Mucosa of descending colon (tissue), 3 donors: ENCODE data around the gene NME7. TPM values are rescaled to one million over a fixed set of nuclear protein-coding genes. Genes with fewer than 3 reads are reported as not detected.

ENCODE experiments used
- ATAC-seq: fragments of 200-7000 bp; cut with Tn5 transposase; one replicate; pipeline ENCODE4 v1.9.1; 2020; ENCODE audit warnings: mild to moderate bottlenecking, moderate library complexity
- DNase-seq, 3 donors: peaks; one replicate each; pipeline ENCODE4 v3.0.0-alpha.2; 2020
- H3K36me3 ChIP-seq: fragments of 200-600 bp; one replicate; pipeline ENCODE4 v1.8.0; 2021; ENCODE audit warnings: low read depth, mild to moderate bottlenecking
- H3K4me1 ChIP-seq: fragments of 200-600 bp; one replicate; pipeline ENCODE4 v1.8.0; 2021; ENCODE audit warnings: low read depth, mild to moderate bottlenecking
- H3K4me3 ChIP-seq: fragments of 200-600 bp; one replicate; pipeline ENCODE4 v1.8.0; 2021; ENCODE audit warnings: mild to moderate bottlenecking
- H3K9me3 ChIP-seq: fragments of 200-600 bp; one replicate; pipeline ENCODE4 v1.8.0; 2021; ENCODE audit warnings: mild to moderate bottlenecking
- CTCF ChIP-seq: fragments of 200-600 bp; IDR thresholded peaks from one replicate; pipeline ENCODE4 v1.8.0; 2022; ENCODE audit warnings: antibody characterized with exemption, mild to moderate bottlenecking
- intact Hi-C, 2 donors: fragments of 100-400 bp; cut with DNase I in 1 of 2; cut with micrococcal nuclease in 1 of 2; formaldehyde crosslinking; loops; one replicate each; pipeline versions ENCODE4 v1.11.0 to v1.11.1; 2022; cut with DNase I, micrococcal nuclease
- total RNA-seq, 3 donors: library from RNA; stranded (reverse); fragmentation: NEBNext Ultra II Directional in 2 of 3; extraction: Animal tissue kit (Norgen Biotek cat#: 25700) in 2 of 3; gene quantifications; one replicate each; pipeline versions ENCODE4 v1.2.1 to v1.2.4, GENCODE V29; 2021 to 2023
- donor health status: DM: no; HTN: no; CAD: no; lungs with moderate emphysema.
- donor health status: DM: no; HTN: no; CAD: no.
- donor health status: DM: no; HTN: yes; CAD: no.

NME7 gene
- total RNA-seq, 3 donors from 2014 or later = 6.4 to 15.6 (median 7.2) TPM

DNA sequence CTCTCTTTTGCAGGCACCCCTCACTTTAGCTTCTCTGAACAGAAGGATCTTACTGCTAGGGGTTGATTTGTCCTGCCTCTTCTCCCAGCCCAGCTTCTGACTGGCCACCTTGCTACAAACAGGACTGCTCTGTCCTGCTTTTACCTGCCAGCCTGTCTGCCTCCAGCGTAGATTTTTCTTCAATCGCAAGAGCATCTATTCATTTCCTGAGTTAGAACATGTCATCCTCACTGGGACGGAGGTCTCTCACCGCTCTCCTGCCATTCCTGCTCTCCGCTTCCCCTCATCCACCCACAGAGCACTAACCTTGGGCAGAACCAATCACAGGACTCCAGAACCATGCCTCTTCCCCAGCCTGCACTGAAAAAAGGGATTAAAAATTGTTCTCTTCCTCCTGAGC is 264.6 kb downstream of the NME7 start:
- Histone ChIP-seq H3K4me3 (peak overlapping the region; percentile 7), H3K36me3 (no peaks in the 10 kb centered on the region), H3K9me3 (no peaks in the 10 kb centered on the region), H3K4me1 (peaks cover 38% of the 10 kb centered on the region)
- no peak for ATAC-seq
- TF ChIP-seq CTCF = no peak
- DNase-seq = peak in 1 of 3 donors; percentile 36
- intact Hi-C loops = no loop called here

- ATAC-seq = no peak
- no peak for TF ChIP-seq CTCF
- H3K4me3 ChIP-seq = peak overlapping the region; percentile 7
- DNase-seq = peak in 1 of 3 donors; percentile 25
- peaks cover 38% of the 10 kb centered on the region for H3K4me1 ChIP-seq
- H3K9me3 ChIP-seq = no peaks in the 10 kb centered on the region
- intact Hi-C loops = no loop called here
- no peaks in the 10 kb centered on the region for H3K36me3 ChIP-seq
Observed at GRCh38 chr1:169102567-169102966, 265.0 kb downstream of the NME7 start.

DNA sequence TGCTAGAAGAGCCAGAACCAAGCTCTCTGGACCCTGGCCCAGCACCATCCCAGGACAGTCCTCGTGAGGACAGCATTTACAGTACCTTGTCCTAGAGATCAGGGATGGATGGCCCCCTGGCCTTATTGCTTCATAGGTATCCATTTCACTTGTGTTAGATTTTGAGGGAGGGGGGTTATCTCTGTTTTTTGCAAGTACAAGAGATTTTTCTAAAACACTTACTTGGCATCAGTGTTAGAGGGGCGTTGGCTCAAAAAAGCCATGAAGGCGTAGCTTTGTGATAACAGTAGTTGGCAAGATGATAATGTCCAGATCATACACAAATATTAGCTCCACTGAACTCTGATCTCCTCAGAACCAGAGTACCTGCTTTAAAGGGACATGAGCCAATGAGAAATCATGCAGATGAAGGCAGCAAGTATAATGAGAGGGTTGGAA is 266.9 kb downstream of the NME7 start:
- intact Hi-C loops = no loop called here
- no peak for TF ChIP-seq CTCF
- H3K36me3 ChIP-seq = no peaks in the 10 kb centered on the region
- peak; percentile 29 for ATAC-seq
- no peaks in the 10 kb centered on the region for H3K9me3 ChIP-seq
- peak in 1 of 3 donors; percentile 41 for DNase-seq
- no peak overlapping the region for H3K4me3 ChIP-seq
- peaks cover 38% of the 10 kb centered on the region for H3K4me1 ChIP-seq

DNA sequence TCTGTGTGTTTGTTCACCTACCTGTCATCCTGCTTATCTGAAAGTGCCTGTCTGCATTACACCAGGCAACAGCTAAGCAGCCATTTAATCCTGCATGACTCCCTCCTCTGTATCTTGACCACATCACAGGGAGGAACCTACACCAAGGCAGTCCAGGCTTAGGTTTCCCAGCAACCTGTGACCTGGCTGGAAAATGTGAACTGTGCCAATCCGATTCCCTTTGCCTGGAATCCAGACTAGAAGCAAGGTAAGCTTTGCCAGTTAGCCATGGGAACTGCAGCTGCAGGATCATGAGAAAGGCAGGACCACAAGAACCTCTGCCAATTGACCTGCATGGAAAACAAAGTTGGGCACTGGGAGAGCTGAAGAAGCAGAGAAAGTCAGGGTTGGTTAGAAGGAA is 267.4 kb downstream of the NME7 start:
- ATAC-seq (no peak), DNase-seq (no peak)
- no peaks in the 10 kb centered on the region for H3K36me3 ChIP-seq
- no peaks in the 10 kb centered on the region for H3K9me3 ChIP-seq
- H3K4me3 ChIP-seq = no peak overlapping the region
- TF ChIP-seq CTCF = no peak
- H3K4me1 ChIP-seq = peaks cover 38% of the 10 kb centered on the region
- intact Hi-C loops = no loop called here

DNA sequence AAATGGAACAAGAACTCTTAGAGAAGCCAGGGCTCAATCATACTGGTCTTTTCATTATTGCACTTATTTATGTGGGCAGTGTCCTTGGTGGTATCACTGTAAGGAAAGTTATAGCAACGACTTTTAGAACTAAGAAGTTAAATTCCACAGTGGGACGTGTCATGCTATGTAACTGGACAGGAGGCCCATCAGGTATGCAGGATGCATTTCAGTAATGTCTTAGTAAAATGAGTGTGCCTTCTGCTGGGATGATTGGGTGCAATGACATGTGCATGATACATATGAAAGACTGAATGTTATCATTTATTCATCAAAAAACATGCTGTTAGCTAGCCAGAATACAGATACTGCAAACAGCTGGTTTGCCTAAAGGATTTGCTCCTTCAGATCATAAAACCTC is 268.0 kb downstream of the NME7 start:
- Histone ChIP-seq H3K4me1 (peaks cover 39% of the 10 kb centered on the region), H3K36me3 (no peaks in the 10 kb centered on the region), H3K4me3 (no peak overlapping the region), H3K9me3 (no peaks in the 10 kb centered on the region)
- DNase-seq (no peak), ATAC-seq (no peak)
- TF ChIP-seq CTCF = no peak
- intact Hi-C loops = no loop called here

DNA sequence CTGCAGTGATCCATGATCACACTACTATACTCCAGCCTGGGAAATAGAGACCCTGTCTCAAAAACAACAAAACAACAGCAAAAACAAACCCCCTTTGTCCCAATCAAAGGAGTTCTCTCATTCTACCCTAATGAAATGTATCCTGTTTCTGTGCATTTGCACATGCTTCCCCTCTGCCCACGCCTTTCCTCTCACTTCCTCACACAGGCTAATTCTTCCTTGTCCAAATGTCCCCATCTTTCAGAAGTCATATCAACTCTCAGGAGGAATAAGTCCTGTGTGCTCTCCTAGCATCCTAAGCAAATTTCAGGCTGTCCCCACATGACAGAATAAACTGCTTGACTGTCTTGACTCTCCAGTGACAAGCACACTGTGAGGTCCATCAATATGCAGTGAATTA is 269.2 kb downstream of the NME7 start:
- ATAC-seq = no peak
- peaks cover 32% of the 10 kb centered on the region for H3K4me1 ChIP-seq
- no peak for DNase-seq
- intact Hi-C loops = no loop called here
- no peaks in the 10 kb centered on the region for H3K36me3 ChIP-seq
- no peaks in the 10 kb centered on the region for H3K9me3 ChIP-seq
- no peak overlapping the region for H3K4me3 ChIP-seq
- TF ChIP-seq CTCF = no peak
